Left ventricle myocardium inferior (tissue), 1 donor: ENCODE results near the gene ZNF805. TPM values are rescaled to one million over a fixed set of nuclear protein-coding genes. Genes with fewer than 3 reads are reported as not detected.

Experiments used
- DNase-seq: peaks from one replicate; pipeline ENCODE4 v3.0.0-alpha.2; 2020
- H3K27ac ChIP-seq: fragments of 200-600 bp; replicated peaks from 2 replicates; pipeline ENCODE4 v1.8.0; 2021
- H3K27me3 ChIP-seq: fragments of 200-600 bp; 2 replicates; pipeline ENCODE4 v1.8.0; 2021; ENCODE audit warnings: low read depth
- H3K36me3 ChIP-seq: fragments of 200-600 bp; 2 replicates; pipeline ENCODE4 v1.8.0; 2021
- H3K4me1 ChIP-seq: fragments of 200-600 bp; 2 replicates; pipeline ENCODE4 v1.8.0; 2021
- H3K4me3 ChIP-seq: fragments of 200-600 bp; 2 replicates; pipeline ENCODE4 v1.8.0; 2021; ENCODE audit warnings: mild to moderate bottlenecking, moderate library complexity
- H3K9me3 ChIP-seq: fragments of 200-600 bp; replicated peaks from 2 replicates; pipeline ENCODE4 v1.8.0; 2021
- CTCF ChIP-seq: fragments of 200-600 bp; IDR thresholded peaks from 2 replicates; pipeline ENCODE4 v1.8.0; 2021; ENCODE audit warnings: antibody characterized with exemption, mild to moderate bottlenecking, borderline replicate concordance
- intact Hi-C: fragments of 100-400 bp; cut with micrococcal nuclease; formaldehyde crosslinking; loops from one replicate; pipeline ENCODE4 v1.11.0; 2022
- total RNA-seq: library from RNA; stranded (reverse); fragmentation: NEBNext Ultra II Directional; extraction: Animal tissue kit (Norgen Biotek cat#: 25700); gene quantifications from one replicate; pipeline ENCODE4 v1.2.1, GENCODE V29; 2021
- donor health status: DM: no; HTN: yes; CAD: no; lungs with severe emphysema.

The ZNF805 gene
- total RNA-seq, 1 donor from 2014 or later: 8.4 TPM

GRCh38 chr19:57202160-57202559 lies 38.3 kb upstream of the ZNF805 start:
- H3K9me3 ChIP-seq: no peaks in the 10 kb centered on the region
- no peak overlapping the region for H3K27ac ChIP-seq
- no peak for TF ChIP-seq CTCF
- intact Hi-C loops: no loop called here
- no peak for DNase-seq
- H3K27me3 ChIP-seq: no peaks in the 10 kb centered on the region
- H3K36me3 ChIP-seq: peaks cover 80% of the 10 kb centered on the region
- peaks cover 29% of the 10 kb centered on the region for H3K4me1 ChIP-seq
- H3K4me3 ChIP-seq: no peak overlapping the region

GRCh38 chr19:57210381-57210780 lies 30.1 kb upstream of the ZNF805 start:
- no peak overlapping the region for H3K27ac ChIP-seq
- peaks cover 2% of the 10 kb centered on the region for H3K4me1 ChIP-seq
- no peak overlapping the region for H3K4me3 ChIP-seq
- no peak for TF ChIP-seq CTCF
- peaks cover 87% of the 10 kb centered on the region for H3K36me3 ChIP-seq
- H3K9me3 ChIP-seq: peaks cover 14% of the 10 kb centered on the region
- no peaks in the 10 kb centered on the region for H3K27me3 ChIP-seq
- intact Hi-C loops: no loop called here
- no peak for DNase-seq

- TF ChIP-seq CTCF: no peak
- Histone ChIP-seq H3K27me3 (no peaks in the 10 kb centered on the region), H3K27ac (no peak overlapping the region), H3K4me3 (no peak overlapping the region), H3K9me3 (peaks cover 14% of the 10 kb centered on the region), H3K36me3 (peaks cover 83% of the 10 kb centered on the region), H3K4me1 (peaks cover 11% of the 10 kb centered on the region)
- DNase-seq: no peak
- intact Hi-C loops: no loop called here
These were observed 28.3 kb upstream of the ZNF805 start for GRCh38 chr19:57212109-57212508.

GRCh38 chr19:57227502-57227901 lies 12.9 kb upstream of the ZNF805 start:
- DNase-seq: no peak
- Histone ChIP-seq H3K36me3 (no peaks in the 10 kb centered on the region), H3K27ac (no peak overlapping the region), H3K9me3 (no peaks in the 10 kb centered on the region), H3K4me1 (no peaks in the 10 kb centered on the region), H3K4me3 (no peak overlapping the region), H3K27me3 (no peaks in the 10 kb centered on the region)
- intact Hi-C loops: no loop called here
- no peak for TF ChIP-seq CTCF

GRCh38 chr19:57231686-57232085 lies 8.7 kb upstream of the ZNF805 start:
- no peaks in the 10 kb centered on the region for H3K4me1 ChIP-seq
- intact Hi-C loops: no loop called here
- no peaks in the 10 kb centered on the region for H3K36me3 ChIP-seq
- no peak overlapping the region for H3K4me3 ChIP-seq
- no peaks in the 10 kb centered on the region for H3K9me3 ChIP-seq
- no peaks in the 10 kb centered on the region for H3K27me3 ChIP-seq
- TF ChIP-seq CTCF: no peak
- no peak for DNase-seq
- H3K27ac ChIP-seq: no peak overlapping the region

GRCh38 chr19:57233207-57233606 lies 7.2 kb upstream of the ZNF805 start:
- no peak for TF ChIP-seq CTCF
- intact Hi-C loops: no loop called here
- Histone ChIP-seq H3K4me1 (no peaks in the 10 kb centered on the region), H3K9me3 (no peaks in the 10 kb centered on the region), H3K27ac (no peak overlapping the region), H3K27me3 (no peaks in the 10 kb centered on the region), H3K36me3 (no peaks in the 10 kb centered on the region), H3K4me3 (no peak overlapping the region)
- no peak for DNase-seq
